ENCODE measurements around the gene SIAE.

DNA sequence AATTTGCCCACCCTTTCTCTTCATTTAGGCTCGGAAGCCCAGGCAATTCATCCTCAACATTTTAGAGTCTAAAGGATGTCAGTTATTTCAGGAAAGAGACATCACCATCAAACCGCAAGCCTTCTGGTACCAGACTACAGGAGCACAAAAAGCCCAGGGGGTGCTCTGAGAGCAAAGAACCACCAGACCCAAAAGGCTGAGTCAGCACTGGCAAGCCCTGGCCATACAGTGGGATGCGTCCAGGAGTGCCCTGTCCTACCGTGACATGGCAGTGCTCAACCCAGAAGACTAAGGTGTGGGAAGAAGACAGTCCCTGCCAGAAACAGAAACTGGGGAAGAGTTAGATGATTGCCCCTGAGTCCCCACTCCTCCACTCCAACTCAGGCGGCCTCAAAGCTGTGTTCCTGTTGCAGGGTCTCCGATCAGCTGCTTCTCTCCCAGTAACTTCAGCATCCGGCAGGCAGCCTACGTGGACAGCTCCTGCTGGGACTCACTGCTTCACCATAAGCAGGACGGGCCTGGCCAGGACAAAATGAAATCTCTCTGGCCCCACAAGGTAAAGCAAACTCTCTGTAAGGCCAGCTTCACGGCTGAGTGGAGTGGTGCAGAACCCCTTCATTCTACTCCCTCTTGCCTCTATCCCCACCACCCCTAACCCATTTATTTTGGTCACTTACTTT is 60.8 kb downstream of the SIAE start:
- no peak for TF ChIP-seq USF1 (IDR thresholded peaks at IDR 0.05; ENCODE audit: borderline replicate concordance, low read depth)
- no peak for TF ChIP-seq YY1 (IDR thresholded peaks at IDR 0.05; ENCODE audit: low read depth)
- no peak for TF ChIP-seq EP300 (IDR thresholded peaks at IDR 0.05; ENCODE audit: borderline replicate concordance in 1 of 2, low read depth in 1 of 2, low read length in 1 of 2)
- TF ChIP-seq POLR2AphosphoS5 (IDR thresholded peaks at IDR 0.05; ENCODE audit: low read depth, low read length) = no peak
- no peak for TF ChIP-seq NRF1 (IDR thresholded peaks at IDR 0.05; ENCODE audit: low read depth, low read length)
- TF ChIP-seq, protein P1, sequence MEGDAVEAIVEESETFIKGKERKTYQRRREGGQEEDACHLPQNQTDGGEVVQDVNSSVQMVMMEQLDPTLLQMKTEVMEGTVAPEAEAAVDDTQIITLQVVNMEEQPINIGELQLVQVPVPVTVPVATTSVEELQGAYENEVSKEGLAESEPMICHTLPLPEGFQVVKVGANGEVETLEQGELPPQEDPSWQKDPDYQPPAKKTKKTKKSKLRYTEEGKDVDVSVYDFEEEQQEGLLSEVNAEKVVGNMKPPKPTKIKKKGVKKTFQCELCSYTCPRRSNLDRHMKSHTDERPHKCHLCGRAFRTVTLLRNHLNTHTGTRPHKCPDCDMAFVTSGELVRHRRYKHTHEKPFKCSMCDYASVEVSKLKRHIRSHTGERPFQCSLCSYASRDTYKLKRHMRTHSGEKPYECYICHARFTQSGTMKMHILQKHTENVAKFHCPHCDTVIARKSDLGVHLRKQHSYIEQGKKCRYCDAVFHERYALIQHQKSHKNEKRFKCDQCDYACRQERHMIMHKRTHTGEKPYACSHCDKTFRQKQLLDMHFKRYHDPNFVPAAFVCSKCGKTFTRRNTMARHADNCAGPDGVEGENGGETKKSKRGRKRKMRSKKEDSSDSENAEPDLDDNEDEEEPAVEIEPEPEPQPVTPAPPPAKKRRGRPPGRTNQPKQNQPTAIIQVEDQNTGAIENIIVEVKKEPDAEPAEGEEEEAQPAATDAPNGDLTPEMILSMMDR (IDR thresholded peaks at IDR 0.05) = no peak
- no peak for TF ChIP-seq EZH2phosphoT487 (IDR thresholded peaks at IDR 0.05; ENCODE audit: borderline replicate concordance, low read depth)
- TF ChIP-seq MXI1 (IDR thresholded peaks at IDR 0.05; ENCODE audit: low read depth, low read length) = no peak
- TF ChIP-seq, protein P2, sequence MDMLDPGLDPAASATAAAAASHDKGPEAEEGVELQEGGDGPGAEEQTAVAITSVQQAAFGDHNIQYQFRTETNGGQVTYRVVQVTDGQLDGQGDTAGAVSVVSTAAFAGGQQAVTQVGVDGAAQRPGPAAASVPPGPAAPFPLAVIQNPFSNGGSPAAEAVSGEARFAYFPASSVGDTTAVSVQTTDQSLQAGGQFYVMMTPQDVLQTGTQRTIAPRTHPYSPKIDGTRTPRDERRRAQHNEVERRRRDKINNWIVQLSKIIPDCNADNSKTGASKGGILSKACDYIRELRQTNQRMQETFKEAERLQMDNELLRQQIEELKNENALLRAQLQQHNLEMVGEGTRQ (IDR thresholded peaks at IDR 0.05; ENCODE audit: borderline replicate concordance, low read depth, low read length) = no peak
- TF ChIP-seq, protein P3, sequence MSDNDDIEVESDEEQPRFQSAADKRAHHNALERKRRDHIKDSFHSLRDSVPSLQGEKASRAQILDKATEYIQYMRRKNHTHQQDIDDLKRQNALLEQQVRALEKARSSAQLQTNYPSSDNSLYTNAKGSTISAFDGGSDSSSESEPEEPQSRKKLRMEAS (IDR thresholded peaks at IDR 0.05; ENCODE audit: low read depth) = no peak
- TF ChIP-seq TEAD4 (IDR thresholded peaks at IDR 0.05; ENCODE audit: borderline replicate concordance, insufficient read depth) = no peak
- TF ChIP-seq RFX5 (IDR thresholded peaks at IDR 0.05; ENCODE audit: low read length) = no peak
- TF ChIP-seq CHD2 (IDR thresholded peaks at IDR 0.05; ENCODE audit: low read length, partially characterized antibody) = no peak

All from SK-N-SH (cell line).